Measurements from ENCODE around the gene MYBL2. TPM values are rescaled to one million over a fixed set of nuclear protein-coding genes. Genes with fewer than 3 reads are reported as not detected.

The MYBL2 gene
- total and polyA plus RNA-seq, 8 donors: 4.7 to 14.5 (median 5.7) TPM

DNA sequence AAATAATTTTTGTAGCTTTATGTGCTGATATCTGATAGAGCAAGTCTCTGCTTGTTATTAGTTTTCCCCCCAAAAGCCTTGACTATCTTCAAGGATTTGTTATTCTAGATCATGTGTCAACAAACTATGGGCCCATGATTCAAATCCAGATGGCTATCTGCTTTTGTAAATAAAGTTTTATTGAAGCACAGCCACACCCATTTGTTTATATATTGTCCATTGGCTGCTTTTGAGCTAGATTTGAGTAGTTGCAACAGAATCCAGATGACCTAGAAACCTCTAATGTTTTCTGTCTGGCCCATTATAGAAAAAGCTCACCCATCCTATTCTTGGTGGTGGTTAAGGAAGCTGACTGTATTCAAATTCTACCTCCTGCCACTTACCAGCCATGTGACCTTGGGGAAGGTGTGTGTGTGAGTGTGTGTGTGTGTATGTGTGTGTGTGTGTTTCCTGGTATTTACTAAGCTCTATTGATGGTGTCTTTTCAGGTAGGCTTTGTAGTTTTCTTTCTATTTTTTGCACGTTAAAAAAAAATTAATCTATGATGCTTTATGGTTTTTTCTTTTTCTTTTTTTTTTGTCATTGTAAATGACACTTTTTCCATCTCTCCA is 61.2 kb downstream of the MYBL2 start:
- Histone ChIP-seq H3K4me3 (no peak overlapping the region), H3K4me1 (no peaks in the 10 kb centered on the region), H3K9me3 (no peaks in the 10 kb centered on the region), H3K36me3 (no peaks in the 10 kb centered on the region), H3K27ac (no peak overlapping the region), H3K27me3 (no peaks in the 10 kb centered on the region)
- TF ChIP-seq, protein P1, sequence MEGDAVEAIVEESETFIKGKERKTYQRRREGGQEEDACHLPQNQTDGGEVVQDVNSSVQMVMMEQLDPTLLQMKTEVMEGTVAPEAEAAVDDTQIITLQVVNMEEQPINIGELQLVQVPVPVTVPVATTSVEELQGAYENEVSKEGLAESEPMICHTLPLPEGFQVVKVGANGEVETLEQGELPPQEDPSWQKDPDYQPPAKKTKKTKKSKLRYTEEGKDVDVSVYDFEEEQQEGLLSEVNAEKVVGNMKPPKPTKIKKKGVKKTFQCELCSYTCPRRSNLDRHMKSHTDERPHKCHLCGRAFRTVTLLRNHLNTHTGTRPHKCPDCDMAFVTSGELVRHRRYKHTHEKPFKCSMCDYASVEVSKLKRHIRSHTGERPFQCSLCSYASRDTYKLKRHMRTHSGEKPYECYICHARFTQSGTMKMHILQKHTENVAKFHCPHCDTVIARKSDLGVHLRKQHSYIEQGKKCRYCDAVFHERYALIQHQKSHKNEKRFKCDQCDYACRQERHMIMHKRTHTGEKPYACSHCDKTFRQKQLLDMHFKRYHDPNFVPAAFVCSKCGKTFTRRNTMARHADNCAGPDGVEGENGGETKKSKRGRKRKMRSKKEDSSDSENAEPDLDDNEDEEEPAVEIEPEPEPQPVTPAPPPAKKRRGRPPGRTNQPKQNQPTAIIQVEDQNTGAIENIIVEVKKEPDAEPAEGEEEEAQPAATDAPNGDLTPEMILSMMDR (IDR thresholded peaks at IDR 0.05): no peak
- FAIRE-seq: no peak
- intact Hi-C loops (cut with DNase I): no loop called here
- 55 to 84% methylated on average over 1 of the region's 1 CpG for WGBS, 2 donors
- DNase-seq: no peak
- ATAC-seq: peak in 1 of 4 donors; percentile 33

DNA sequence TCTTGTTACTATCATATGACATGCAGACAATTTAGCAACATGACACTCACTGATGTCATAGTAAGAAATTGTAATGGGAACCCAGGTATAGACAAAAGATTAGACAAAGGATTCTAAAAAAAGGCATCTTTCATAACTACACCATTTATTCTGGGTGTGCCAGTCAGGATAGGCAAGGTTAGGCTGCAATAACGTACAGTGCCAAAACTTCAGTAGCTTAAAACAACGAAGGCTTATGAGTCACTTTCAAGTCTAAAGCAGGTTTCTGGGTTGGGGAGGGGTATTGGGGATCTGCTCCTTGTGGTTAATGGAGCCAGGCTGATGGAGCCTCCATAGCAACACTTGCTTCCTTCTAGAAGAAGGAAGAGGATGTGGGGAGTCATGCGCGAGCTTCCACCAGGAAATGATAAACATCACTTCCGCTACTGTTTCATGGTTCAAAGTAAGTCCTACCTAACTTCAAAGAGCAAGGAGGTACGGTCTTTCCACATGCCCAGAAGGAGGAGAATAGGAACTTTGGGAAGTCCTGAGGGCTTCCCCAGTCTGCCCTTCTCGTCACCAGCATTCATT is 61.9 kb downstream of the MYBL2 start:
- WGBS, 2 donors: 88% methylated on average over 7 of the region's 7 CpGs
- no peak for DNase-seq
- no peak overlapping the region for H3K4me3 ChIP-seq
- H3K27me3 ChIP-seq: no peaks in the 10 kb centered on the region
- no peak for FAIRE-seq
- H3K36me3 ChIP-seq: no peaks in the 10 kb centered on the region
- intact Hi-C loops (cut with DNase I): no loop called here
- TF ChIP-seq, protein P1 (IDR thresholded peaks at IDR 0.05): no peak
- H3K27ac ChIP-seq: no peak overlapping the region
- no peaks in the 10 kb centered on the region for H3K4me1 ChIP-seq
- no peaks in the 10 kb centered on the region for H3K9me3 ChIP-seq
- no peak for ATAC-seq

- intact Hi-C loops (cut with DNase I): no loop called here
- no peak for FAIRE-seq
- ATAC-seq: no peak
- 62 to 73% methylated on average over 7 of the region's 7 CpGs for WGBS, 2 donors
- DNase-seq: no peak
- H3K27me3 ChIP-seq: no peaks in the 10 kb centered on the region
- H3K27ac ChIP-seq: no peak overlapping the region
- TF ChIP-seq, protein P1 (IDR thresholded peaks at IDR 0.05): no peak
- H3K4me1 ChIP-seq: no peaks in the 10 kb centered on the region
- no peaks in the 10 kb centered on the region for H3K9me3 ChIP-seq
- H3K36me3 ChIP-seq: no peaks in the 10 kb centered on the region
- H3K4me3 ChIP-seq: no peak overlapping the region
Observed at GRCh38 chr20:43731469-43731868, 64.6 kb downstream of the MYBL2 start.

DNA sequence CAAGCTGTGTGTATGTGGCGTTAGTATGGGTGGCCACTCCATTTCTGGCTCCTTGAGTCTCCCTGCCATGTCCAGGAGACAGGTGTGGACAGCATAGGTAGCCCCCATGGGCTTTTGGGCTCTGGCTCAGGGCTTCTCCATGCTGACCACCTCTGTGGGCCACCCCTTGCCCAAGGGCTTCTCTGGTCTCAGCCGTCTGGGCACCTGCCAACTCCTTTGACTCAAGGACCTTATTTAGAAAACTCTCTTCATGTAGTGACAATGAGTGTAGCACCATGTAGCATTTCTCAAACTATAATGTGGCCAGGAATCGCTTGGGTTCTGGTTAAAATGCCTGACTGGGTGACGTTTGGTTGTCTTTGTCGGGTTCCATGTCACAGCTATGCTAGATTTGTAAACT is 65.0 kb downstream of the MYBL2 start:
- no peak for ATAC-seq
- WGBS, 2 donors: 57 to 59% methylated on average over 5 of the region's 5 CpGs
- TF ChIP-seq, protein P1 (IDR thresholded peaks at IDR 0.05): no peak
- FAIRE-seq: no peak
- intact Hi-C loops (cut with DNase I): no loop called here
- no peak overlapping the region for H3K27ac ChIP-seq
- no peaks in the 10 kb centered on the region for H3K9me3 ChIP-seq
- H3K27me3 ChIP-seq: no peaks in the 10 kb centered on the region
- no peaks in the 10 kb centered on the region for H3K4me1 ChIP-seq
- no peak for DNase-seq
- H3K36me3 ChIP-seq: no peaks in the 10 kb centered on the region
- no peak overlapping the region for H3K4me3 ChIP-seq

DNA sequence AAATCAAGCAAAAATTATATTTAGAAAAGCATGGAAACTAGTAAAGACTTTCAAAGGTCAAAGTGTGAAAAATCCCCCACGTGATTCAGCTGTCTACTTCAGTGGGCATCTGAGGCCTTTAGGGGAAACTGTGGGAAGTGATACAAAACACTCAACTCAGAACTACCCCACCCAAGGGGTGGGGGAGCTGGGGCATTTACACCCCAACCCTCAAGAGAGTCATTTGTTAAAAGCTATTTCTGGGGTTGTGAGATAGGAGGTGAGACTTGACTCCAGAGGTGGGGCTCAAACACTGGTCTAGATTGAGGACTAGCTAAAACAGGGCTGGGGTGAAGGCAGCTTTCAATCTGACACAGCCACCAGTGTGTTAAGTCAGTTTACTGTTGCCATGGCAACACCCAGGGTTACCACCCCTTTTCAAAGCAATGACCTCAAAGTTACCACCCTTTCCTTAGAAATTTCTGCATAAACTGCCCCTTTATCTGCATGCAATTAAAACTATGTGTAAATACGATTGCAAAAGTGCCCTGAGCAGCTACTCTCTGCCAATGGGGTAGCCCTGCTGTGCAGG is 69.8 kb downstream of the MYBL2 start:
- no peak overlapping the region for H3K27ac ChIP-seq
- H3K4me1 ChIP-seq: no peaks in the 10 kb centered on the region
- FAIRE-seq (no peak), DNase-seq (no peak), ATAC-seq (no peak)
- no peaks in the 10 kb centered on the region for H3K36me3 ChIP-seq
- H3K27me3 ChIP-seq: no peaks in the 10 kb centered on the region
- 43 to 46% methylated on average over 2 of the region's 2 CpGs for WGBS, 2 donors
- TF ChIP-seq, protein P1 (IDR thresholded peaks at IDR 0.05): no peak
- H3K4me3 ChIP-seq: no peak overlapping the region
- no peaks in the 10 kb centered on the region for H3K9me3 ChIP-seq
- intact Hi-C loops (cut with DNase I): no loop called here
